ENCODE results near the gene SLMAP. TPM values are rescaled to one million over a fixed set of nuclear protein-coding genes. Genes with fewer than 3 reads are reported as not detected.
"Not testable (repeated sequence)": the region's sequence is repeated elsewhere in the genome, so short reads cannot be mapped to it uniquely, and the experiment has no call there.

Gene SLMAP
- polyA plus RNA-seq, 1 donor (not counting 4 experiments of a cell fraction or from before 2014, with no cell fraction given): 58.0 TPM

GRCh38 chr3:57864853-57865252, 108.7 kb downstream of the SLMAP start:
- no peaks in the 10 kb centered on the region for H3K27me3 ChIP-seq (ENCODE audit: control insufficient read depth, extremely low read depth, insufficient read depth, low read length)
- dilution Hi-C loops (cut with MboI; ENCODE audit: extremely low pct_ligation_motif_present, low sequenced_read_pairs): no loop called here
- H3K4me3 ChIP-seq (ENCODE audit: control insufficient read depth in 2 of 3, extremely low read depth in 1 of 3, insufficient read depth in 2 of 3, low read depth in 1 of 3, low read length in 3 of 3): no peak overlapping the region
- no peak for DNase-seq (ENCODE audit: low read depth, low spot score)
- no peaks in the 10 kb centered on the region for H3K4me1 ChIP-seq (ENCODE audit: control insufficient read depth, extremely low read depth, insufficient read depth, low read length)
- no peak overlapping the region for H3K4me2 ChIP-seq (ENCODE audit: control insufficient read depth, extremely low read depth, insufficient read depth, low read depth, low read length)
- TF ChIP-seq EZH2 (IDR thresholded peaks at IDR 0.05; ENCODE audit: low read length) (no peak), CTCF (optimal IDR thresholded peaks at IDR 0.05 in 1 of 3, IDR thresholded peaks at IDR 0.05 in 1 of 3, conservative IDR thresholded peaks at IDR 0.05 in 1 of 3; ENCODE audit: extremely low read depth in 1 of 3, insufficient read depth in 2 of 3, low read length in 3 of 3) (no peak)
- no peak overlapping the region for H3K27ac ChIP-seq (ENCODE audit: control insufficient read depth, insufficient read depth, low read length)
- H3K9ac ChIP-seq (ENCODE audit: control insufficient read depth, extremely low read depth, insufficient read depth, low read length): no peak overlapping the region
- no peaks in the 10 kb centered on the region for H3K9me3 ChIP-seq (ENCODE audit: control insufficient read depth, low read depth, low read length)
- H3K9me1 ChIP-seq (ENCODE audit: control insufficient read depth, extremely low read depth, insufficient read depth, low read length): no peaks in the 10 kb centered on the region
- H2AFZ ChIP-seq (ENCODE audit: control insufficient read depth, low read length): no peak overlapping the region
- H4K20me1 ChIP-seq (ENCODE audit: control insufficient read depth, extremely low read depth, insufficient read depth, low read length): no peaks in the 10 kb centered on the region
- FAIRE-seq: no peak
- no peaks in the 10 kb centered on the region for H3K79me2 ChIP-seq (ENCODE audit: control insufficient read depth, insufficient read depth, low read length)
- peaks cover 13 to 30% of the 10 kb centered on the region in 2 experiments for H3K36me3 ChIP-seq (ENCODE audit: control insufficient read depth in 2 of 2, extremely low read depth in 1 of 2, insufficient read depth in 2 of 2, low read length in 2 of 2)

- H2AFZ ChIP-seq (ENCODE audit: control insufficient read depth, low read length); H3K27ac ChIP-seq (ENCODE audit: control insufficient read depth, insufficient read depth, low read length); H3K27me3 ChIP-seq (ENCODE audit: control insufficient read depth, extremely low read depth, insufficient read depth, low read length); H3K4me3 ChIP-seq (ENCODE audit: control insufficient read depth in 2 of 3, extremely low read depth in 1 of 3, insufficient read depth in 2 of 3, low read depth in 1 of 3, low read length in 3 of 3); H3K9ac ChIP-seq (ENCODE audit: control insufficient read depth, extremely low read depth, insufficient read depth, low read length); H3K4me1 ChIP-seq (ENCODE audit: control insufficient read depth, extremely low read depth, insufficient read depth, low read length); H3K79me2 ChIP-seq (ENCODE audit: control insufficient read depth, insufficient read depth, low read length); DNase-seq (ENCODE audit: low read depth, low spot score); H3K9me1 ChIP-seq (ENCODE audit: control insufficient read depth, extremely low read depth, insufficient read depth, low read length); H3K9me3 ChIP-seq (ENCODE audit: control insufficient read depth, low read depth, low read length); dilution Hi-C loops (cut with MboI; ENCODE audit: extremely low pct_ligation_motif_present, low sequenced_read_pairs); H4K20me1 ChIP-seq (ENCODE audit: control insufficient read depth, extremely low read depth, insufficient read depth, low read length); FAIRE-seq; H3K4me2 ChIP-seq (ENCODE audit: control insufficient read depth, extremely low read depth, insufficient read depth, low read depth, low read length): not testable (repeated sequence)
- H3K36me3 ChIP-seq (ENCODE audit: control insufficient read depth in 2 of 2, extremely low read depth in 1 of 2, insufficient read depth in 2 of 2, low read length in 2 of 2): peaks cover 8 to 11% of the 10 kb centered on the region in 2 experiments
These were observed 113.0 kb downstream of the SLMAP start for GRCh38 chr3:57869110-57869509.

GRCh38 chr3:57872606-57873005, 116.5 kb downstream of the SLMAP start:
- Histone ChIP-seq H3K36me3 (ENCODE audit: control insufficient read depth in 2 of 2, extremely low read depth in 1 of 2, insufficient read depth in 2 of 2, low read length in 2 of 2) (peaks cover 5 to 6% of the 10 kb centered on the region in 2 experiments), H3K27me3 (ENCODE audit: control insufficient read depth, extremely low read depth, insufficient read depth, low read length) (no peaks in the 10 kb centered on the region), H3K27ac (ENCODE audit: control insufficient read depth, insufficient read depth, low read length) (no peak overlapping the region), H3K4me2 (ENCODE audit: control insufficient read depth, extremely low read depth, insufficient read depth, low read depth, low read length) (no peak overlapping the region), H3K9me3 (ENCODE audit: control insufficient read depth, low read depth, low read length) (no peaks in the 10 kb centered on the region), H4K20me1 (ENCODE audit: control insufficient read depth, extremely low read depth, insufficient read depth, low read length) (no peaks in the 10 kb centered on the region), H3K4me3 (ENCODE audit: control insufficient read depth in 2 of 3, extremely low read depth in 1 of 3, insufficient read depth in 2 of 3, low read depth in 1 of 3, low read length in 3 of 3) (no peak overlapping the region), H3K4me1 (ENCODE audit: control insufficient read depth, extremely low read depth, insufficient read depth, low read length) (no peaks in the 10 kb centered on the region), H3K79me2 (ENCODE audit: control insufficient read depth, insufficient read depth, low read length) (peaks cover 3% of the 10 kb centered on the region), H3K9ac (ENCODE audit: control insufficient read depth, extremely low read depth, insufficient read depth, low read length) (no peak overlapping the region), H3K9me1 (ENCODE audit: control insufficient read depth, extremely low read depth, insufficient read depth, low read length) (no peaks in the 10 kb centered on the region), H2AFZ (ENCODE audit: control insufficient read depth, low read length) (no peak overlapping the region)
- TF ChIP-seq CTCF (optimal IDR thresholded peaks at IDR 0.05 in 1 of 3, IDR thresholded peaks at IDR 0.05 in 1 of 3, conservative IDR thresholded peaks at IDR 0.05 in 1 of 3; ENCODE audit: extremely low read depth in 1 of 3, insufficient read depth in 2 of 3, low read length in 3 of 3) (no peak), EZH2 (IDR thresholded peaks at IDR 0.05; ENCODE audit: low read length) (no peak)
- dilution Hi-C loops (cut with MboI; ENCODE audit: extremely low pct_ligation_motif_present, low sequenced_read_pairs): no loop called here
- no peak for FAIRE-seq
- DNase-seq (ENCODE audit: low read depth, low spot score): no peak
